Epidermal melanocyte (primary cell): ENCODE results near the gene SIRPA.
A peak's percentile ranks its signal among the peaks of the same experiment; 100 is the strongest.

Source experiments
- DNase-seq: peaks from one replicate; pipeline ENCODE4 v3.0.0; 2011; ENCODE audit warnings: low spot score; ENCODE audit not compliant: insufficient read length

The SIRPA gene

DNA sequence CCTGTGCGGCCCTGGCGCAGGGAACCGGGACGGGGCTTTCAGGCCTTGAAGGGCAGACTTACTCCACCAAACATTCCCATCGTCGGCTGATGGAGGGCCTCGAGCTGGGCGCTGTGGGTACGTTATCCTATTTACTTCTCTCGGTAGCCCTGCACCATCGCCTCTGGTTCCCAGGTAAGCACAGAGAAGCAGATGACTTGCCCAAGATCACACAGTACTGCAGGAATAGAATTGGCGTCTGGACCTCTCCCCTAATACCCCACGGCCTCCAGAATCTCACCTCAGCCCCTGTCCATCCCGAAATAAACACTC, 52.3 kb downstream of the SIRPA start:
- DNase-seq, result no peak

DNA sequence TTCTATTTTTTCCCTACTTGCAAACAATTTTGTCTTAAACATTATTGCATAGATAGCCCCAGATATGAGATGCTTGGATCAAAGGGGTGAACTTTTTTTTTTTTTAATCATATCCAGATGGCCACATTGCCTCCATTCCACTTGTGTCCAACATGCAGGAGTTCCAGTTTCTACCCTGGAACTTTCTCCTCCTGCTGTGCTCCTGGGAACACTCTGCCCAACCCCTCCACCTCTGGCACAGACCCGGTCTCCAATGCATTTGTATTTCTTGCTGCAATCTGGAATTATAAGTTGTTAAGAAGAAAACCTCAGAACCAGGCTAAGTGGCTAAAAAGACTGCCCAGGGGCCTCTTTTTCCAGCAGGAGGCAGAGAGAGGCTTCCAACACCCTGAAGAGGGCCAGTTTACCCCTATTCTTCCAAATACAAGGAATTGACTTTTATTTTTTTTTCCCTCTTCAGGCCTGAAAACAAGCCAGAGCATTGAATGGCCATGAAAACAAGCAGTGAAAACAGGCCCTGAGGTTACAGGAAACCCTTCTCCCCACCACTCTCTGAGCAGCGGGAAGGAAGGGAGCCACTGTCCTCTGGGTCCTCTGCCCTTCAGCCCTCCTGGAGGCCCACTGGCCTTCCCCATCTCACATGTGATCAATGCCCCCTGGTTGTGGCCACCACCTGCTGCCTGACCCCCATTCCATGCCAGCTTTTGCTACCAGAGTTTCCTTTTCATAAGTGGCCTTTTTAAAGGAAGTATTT, 54.3 kb downstream of the SIRPA start:
- DNase-seq, result peak; percentile 71

DNA sequence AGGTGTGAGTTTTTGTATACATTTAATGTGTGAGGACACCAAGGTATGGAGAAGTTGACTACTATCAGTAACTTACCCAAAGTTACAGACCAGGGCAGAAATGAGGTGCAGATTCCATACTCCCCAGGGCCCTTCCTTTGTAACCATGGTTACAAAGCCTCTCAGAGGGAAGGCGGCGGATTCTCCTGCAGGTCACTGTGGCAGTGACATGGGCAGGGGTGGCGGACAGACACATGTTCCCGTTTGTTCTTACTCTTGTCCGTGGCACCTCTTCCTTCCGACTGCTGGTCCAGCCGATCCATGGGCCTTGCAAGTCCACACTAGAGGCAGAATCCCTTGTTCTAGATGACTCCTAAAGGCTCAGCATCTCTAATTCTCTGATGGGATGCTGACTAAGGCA, 55.6 kb downstream of the SIRPA start:
- no peak for DNase-seq

DNA sequence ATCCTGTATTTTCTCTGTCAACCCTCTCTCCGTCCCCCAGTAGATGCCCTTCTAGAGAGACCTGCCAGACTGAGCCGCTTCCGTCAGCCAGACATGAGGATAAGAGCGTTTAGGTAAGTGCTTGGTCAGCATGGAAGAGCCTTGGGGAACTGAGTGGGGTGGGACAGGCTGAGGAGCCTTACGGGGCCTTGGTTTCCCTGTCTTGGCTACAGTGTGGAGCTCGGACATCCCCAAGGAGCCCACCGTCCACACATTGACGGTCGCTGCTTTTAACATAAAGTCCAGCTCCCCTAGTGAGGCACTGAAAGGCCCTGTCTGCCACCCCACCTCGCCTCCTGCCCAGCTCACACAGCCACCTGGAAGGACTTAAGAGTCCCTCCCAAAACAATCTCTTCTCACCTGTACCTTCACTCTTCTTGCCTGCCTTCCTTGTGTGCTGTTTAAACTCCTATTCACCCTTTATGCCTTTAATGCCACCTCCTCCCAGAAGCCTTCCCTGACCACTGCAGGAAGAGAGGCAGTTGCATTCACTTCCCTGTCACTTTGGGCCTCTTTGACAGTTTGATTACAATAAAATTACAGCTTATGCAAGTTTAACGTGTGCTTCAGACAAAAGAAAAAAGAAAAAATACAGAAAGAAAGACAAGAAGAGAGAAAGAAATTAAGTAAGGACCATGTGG, 56.4 kb downstream of the SIRPA start:
- DNase-seq, result no peak

DNA sequence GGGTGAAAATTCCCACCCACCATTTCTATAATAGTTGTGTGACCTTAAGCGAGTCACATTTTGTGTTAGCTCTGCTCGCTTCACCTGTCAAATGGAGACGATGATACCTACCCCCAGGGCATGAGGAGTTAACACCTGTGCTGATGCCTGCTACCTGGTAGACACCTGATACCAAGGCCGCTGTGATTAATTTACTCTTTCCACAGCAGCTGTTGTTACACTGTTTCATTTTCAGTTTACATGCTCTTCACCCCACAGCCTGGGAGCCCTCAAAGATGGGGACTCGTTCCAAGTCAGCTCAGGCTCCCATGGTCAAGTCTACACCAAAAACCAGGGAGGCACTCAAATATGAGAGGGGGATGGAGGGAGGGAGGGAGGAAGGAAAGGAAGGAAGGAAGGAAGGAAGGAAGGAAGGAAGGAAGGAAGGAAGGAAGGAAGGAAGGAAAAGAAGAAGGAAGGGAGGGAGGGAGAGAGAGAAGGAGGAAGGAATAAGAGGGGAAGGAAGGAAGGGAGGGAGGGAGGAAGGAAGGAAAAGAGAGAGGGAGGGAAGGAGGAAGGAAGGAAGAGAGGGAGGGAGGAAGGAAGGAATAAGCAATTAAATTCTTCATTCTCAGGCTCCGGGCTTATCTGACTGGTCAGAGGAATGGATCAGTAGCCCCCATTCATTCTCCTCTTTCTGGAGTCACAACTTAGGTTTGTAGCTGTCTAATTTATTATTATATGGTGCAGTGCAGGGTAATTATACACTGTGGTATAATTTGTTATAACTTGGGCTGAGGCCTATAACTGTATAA, 57.7 kb downstream of the SIRPA start:
- DNase-seq, result no peak

DNA sequence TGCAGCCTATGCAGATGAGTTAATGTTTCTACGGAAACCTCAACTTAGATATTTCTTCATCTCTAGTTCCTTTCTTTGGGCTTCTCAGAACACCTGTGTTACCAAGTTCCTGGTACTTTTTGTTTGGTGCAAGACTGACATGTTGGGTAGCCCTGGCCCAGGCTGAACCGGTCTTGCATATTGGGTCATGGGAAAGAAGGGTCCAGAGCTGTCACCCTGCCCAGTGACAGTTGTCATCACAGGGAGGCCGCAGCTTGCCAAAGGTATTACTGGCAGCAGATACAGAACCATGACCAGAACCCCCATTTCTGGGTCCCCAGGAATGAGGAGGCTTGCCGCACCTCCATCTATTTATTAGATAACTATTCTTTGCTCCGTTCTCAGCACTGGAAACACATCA, 58.4 kb downstream of the SIRPA start:
- no peak for DNase-seq

DNA sequence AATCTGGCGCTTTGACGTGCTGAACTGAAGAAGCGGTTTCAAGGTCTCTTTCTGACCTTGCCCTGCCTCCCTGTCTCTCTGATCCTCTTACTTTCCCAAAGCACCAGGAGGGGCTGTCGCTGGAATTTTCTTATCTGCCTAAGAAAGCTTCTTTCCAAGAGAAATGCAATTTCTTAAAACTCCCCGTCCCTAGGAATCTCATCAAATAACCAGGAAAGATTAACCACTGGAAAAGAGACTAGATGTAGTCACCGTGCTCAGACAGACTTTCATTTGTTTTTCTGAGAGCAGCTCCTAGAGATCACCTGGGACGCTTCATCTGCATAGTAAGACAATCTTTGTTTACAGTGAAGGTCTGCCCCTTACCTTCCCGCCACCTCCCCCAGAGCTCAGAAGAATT, 60.0 kb downstream of the SIRPA start:
- no peak for DNase-seq

DNA sequence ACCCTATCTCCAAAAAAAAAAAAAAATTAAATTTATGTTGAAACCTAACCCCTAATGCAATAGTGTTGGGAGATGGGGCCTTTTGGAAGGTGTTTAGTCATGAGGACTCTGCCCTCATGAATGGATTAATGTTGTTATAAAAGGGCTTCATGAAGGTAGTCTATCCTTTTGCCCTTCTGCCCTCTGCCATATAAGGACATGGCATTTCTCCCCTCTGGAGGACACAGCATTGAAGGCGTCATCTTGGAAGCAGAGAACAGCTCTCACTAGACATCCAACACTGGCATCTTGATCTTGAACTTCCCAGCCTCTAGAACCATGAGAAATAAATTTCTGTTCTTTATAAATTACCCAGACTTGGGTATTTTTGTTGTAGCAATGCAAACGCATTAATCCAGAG, 63.2 kb downstream of the SIRPA start:
- no peak for DNase-seq

DNA sequence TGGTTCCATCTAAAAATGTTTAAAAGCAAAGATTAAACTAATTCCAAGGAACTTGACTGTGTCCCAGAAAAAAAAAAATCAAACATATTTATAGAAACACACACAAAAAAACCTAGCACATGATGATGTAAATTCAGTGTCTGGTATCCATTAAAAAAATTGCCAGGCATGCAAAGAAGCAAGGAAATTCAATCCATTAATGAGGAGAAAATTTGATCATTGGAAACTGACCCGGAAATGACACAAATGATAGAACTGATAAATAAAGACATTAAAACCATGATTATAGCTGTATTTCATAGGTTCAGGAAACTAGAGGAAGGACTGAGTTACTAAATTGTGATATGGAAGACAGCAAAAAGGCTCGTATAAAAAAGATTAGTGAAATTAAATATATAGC, 63.9 kb downstream of the SIRPA start:
- DNase-seq, result no peak

DNA sequence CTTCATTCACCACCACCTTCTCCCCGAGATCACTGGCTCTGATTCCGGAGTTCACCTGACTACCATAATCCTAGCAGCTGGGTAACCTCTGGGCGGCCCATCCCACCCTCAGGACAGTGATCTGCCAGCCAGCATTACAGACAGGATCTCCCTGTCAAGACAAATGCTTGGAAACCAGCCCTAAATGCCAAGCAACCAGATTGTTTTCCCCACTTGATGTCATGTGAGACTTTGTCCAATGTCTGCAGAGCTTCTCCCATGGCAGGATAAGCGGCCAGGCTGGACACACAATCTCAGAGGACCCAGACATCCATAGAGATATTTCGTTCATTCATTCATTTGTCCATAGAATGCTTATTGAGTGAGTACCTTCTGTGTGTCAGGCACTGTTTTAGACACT, 66.2 kb downstream of the SIRPA start:
- no peak for DNase-seq

DNA sequence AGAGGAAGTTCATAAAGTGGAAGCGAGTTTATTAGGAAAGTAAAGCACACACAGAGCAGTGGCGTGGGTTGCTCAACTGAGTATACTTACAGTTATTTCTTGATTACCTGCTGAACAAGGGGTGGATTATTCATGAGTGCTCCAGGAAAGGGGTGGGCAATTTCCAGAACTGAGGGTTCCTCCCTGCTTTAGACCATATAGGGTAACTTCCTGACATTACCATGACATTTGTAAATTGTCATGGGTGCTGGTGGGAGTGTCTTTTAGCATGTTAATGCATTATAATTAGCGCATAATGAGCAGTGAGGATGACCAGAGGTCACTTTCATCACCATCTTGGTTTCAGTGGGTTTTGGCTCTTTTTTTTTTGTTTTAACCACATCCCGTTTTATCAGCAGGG, 68.9 kb downstream of the SIRPA start:
- DNase-seq, result no peak

DNA sequence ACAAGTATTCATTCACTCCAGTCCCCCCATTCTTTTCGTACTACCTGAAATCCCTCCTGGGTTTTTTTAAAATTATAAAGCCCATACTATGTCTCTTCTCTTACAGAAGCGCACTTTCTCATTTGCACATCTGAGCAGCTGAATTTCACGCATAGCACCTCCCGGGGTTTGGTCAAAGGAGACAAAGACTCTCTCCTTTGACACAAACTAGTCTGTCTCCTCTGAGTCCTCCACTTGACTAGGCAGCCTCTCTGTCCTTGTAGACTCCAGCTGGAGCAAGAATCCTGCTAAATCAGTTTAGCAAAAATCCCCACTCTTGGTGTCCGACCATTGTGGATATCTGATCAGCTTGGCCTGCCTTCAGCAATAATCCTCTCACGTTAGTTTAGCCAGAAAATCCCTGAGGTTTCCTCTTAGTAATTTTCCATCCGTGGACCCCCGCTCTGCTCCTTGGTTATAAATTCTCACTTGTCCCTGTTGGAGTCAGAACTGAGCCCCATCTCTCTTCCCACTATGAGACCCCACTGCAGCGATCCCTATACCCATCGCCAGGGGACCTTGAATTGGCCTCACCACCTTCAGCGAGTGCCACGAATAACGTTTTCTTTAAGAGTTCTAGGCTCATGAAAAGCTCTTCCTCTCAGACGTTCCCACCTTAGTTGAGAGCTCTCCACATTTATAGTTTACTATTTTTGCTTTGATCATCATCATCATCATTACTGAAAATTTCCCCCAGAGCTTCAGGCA, 69.6 kb downstream of the SIRPA start:
- DNase-seq, result no peak

DNA sequence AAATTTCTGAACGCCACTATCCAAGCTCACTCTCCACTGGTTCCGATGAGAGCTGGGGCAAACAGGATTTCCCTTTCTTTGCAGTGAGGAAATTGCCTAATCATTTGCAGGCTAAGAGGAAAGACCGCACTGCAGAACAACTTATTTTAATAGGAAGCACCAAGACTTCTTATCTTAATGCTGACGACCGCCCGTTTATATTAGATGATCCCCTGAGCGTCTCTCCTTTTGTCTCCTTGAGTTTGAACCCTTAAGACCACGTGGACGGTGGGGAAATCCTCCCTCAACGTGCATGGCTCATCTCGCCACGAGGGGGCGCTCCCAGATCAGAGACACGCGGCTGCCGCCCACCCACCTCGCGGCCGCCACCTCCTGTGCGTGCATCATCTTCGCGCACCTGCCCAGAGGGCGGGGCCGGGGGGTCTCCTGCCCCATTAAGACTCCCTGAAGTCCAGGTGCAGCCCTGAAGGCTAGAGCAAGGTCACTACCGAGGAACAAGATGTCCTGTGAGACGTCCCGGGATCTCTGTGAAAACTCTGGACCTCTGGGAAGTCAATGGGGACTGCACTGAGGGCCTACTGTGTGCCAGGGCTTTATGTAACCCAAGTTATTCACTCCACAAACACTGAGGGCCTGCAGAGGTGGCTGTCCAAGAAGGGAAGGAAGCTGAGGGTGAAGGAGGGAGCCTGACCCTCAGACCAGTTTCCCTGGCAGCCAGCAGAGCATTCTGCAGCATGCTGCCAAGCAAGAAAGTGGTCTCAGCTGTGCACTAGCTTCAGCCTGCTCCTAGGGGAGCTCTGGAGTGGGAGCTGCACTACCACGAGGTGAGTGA, 70.5 kb downstream of the SIRPA start:
- peak; percentile 48 for DNase-seq

DNA sequence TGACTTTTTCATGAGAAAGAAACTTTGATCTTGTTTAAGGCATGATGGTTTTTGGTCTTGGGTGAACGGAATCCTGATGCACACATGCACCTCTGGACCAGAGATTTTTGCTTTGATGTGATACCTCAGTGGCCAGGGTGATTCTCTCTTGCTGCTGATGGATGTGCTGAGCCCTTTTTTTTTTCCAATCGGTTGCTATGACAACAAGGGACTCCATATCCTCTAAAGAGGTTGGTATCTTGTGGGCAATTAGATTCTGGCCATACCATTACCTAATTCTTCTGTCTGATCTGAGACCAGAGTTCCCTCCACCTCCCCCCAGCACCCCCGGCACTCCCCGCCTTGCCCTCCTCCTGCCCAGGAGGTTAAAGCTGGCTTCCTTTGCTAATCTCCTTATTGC, 73.8 kb downstream of the SIRPA start:
- DNase-seq, result no peak

DNA sequence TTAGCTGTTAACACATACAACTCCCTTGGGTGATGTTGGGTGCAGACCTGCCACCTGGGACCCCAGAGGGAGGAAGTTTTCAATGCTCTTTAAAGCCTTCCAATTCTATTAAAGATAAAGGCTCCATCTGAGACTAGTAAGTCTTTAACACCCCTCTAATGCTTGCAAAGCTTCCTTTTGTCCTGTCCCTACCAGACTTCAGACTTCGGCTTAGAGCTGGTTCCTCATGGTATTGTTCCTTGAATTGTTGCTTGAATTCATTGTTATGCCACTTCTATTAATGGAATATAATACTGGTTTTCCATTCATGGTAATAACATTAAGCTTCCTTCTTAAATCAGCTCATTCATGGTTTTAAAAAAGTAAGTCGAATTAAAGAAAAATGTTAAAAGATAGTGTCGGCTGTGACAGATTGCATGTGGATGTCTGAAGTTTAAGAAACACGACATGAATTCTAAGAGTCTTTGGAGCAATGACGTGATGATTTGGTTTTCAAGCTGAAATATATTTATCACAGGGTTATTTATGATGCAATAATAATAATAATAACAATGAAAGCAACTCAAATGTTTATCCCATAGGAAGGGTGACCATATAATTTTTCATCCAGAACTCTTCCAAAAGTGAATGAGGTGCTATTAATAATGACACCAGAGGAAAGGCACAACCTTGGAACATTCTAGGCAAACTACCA, 76.8 kb downstream of the SIRPA start:
- DNase-seq, result no peak

DNA sequence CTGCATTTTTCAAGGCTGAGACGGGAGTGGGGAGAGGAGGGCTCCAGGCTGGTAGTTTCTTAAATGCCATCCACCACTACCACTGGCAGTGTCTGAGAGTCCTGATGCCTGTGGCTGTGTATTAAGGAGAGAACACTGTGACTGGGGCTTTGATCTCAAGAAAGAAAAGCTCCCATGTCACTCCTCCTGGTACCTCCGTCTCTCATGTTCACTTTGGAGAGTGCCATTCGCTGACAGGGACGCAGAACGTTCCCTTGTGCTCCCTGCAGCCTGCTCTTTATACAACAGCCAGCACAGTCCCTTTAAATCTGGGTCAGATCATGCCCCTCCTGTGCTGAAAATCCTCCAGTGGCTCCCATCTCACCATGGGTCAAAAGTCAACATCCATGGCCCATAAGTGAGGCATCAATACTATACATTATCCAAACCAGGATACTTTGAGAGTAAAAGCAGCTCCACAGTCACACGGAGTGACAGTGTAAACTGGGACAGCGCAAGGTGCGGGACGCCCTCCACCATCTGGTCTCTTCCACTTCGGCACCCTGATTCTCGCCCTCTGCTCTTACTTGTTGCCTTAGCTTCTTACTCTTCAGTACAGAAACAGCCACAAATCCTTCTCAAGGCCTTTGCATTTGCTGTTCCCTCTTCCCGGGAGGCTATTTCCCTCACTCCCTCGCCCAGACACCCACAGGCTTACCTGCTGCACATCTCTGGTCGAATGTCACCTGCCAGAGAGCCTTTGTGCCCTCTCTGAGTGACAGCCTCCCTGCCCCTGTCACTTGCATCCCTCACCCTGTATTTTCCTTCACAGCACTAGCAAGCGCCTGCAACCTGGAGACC, 78.6 kb downstream of the SIRPA start:
- no peak for DNase-seq

DNA sequence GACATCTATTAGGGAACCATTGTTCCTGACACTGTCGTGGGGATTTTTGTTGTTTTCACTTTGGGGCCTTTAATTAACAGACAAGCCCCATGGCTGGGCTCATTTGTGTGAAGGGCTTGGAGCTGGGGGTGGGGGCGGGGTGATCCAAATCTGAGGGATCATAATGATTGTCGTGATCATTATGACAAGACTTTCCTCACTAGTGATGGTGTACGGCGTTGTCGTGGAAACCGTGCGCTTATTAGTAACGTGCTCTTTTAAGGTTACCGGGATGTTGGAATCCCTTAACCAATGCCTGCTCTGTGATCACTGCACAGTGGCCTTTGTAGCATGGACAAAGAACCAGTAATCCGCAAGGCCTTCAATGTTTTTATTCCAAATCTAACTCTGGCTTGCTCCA, 80.1 kb downstream of the SIRPA start:
- no peak for DNase-seq

DNA sequence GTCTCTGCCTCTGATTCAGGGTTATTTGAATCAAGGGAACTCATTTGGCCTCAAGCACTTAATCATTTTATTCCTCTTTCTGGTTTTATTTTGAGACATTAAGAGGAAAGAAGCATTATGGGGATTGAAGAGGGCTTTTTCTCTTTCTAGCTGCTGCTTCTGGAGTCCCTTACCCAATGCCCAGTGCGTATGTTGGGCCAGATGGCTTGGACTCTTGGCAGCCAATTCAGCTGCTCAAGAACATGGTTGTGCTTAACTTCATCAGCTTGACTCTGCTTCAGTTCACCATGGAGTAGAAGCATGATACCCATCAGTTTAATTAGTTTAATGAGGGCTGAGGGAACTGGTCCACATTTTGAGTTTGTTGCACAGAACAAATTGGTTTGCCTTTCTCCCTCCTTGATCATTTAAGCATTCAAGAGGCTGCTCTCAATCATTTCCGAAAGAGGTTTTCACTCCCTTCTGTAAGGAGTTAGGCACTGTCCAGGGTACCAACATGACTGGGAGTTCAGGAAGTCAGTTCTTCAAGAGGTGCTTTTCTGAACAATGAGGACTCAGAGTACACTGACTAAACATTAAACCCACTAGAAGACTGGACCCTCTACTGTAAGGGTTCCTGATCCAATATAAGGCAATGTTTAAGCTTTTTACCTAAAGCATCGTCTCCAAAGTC, 84.0 kb downstream of the SIRPA start:
- DNase-seq, result no peak

DNA sequence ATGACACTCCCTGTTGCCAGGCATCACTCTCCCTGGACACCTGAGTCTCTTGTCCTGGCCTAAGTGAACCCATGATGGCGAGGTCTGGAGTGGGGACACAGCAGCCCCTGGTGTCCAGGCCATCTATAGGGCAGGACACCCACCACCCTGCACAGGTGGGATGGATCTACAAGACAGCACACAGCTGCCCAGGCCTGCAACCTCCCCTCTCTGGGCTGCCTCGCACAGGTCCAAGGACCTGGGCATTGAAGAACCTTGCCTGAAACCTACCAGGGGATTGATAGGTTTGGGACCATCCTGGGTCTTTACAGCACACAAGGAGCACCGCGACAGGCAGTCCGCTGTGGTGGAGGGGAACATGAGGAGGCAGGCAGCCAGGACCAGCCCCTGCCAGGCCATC, 87.5 kb downstream of the SIRPA start:
- no peak for DNase-seq
